Activated T-cell treated with anti-CD3 and anti-CD28 coated beads for 4 hours (primary cell): ENCODE measurements around the gene ATP2A3.

Experiments used
- DNase-seq: peaks from one replicate; pipeline ENCODE4 v3.0.0-alpha.2; 2020

Gene ATP2A3

DNA sequence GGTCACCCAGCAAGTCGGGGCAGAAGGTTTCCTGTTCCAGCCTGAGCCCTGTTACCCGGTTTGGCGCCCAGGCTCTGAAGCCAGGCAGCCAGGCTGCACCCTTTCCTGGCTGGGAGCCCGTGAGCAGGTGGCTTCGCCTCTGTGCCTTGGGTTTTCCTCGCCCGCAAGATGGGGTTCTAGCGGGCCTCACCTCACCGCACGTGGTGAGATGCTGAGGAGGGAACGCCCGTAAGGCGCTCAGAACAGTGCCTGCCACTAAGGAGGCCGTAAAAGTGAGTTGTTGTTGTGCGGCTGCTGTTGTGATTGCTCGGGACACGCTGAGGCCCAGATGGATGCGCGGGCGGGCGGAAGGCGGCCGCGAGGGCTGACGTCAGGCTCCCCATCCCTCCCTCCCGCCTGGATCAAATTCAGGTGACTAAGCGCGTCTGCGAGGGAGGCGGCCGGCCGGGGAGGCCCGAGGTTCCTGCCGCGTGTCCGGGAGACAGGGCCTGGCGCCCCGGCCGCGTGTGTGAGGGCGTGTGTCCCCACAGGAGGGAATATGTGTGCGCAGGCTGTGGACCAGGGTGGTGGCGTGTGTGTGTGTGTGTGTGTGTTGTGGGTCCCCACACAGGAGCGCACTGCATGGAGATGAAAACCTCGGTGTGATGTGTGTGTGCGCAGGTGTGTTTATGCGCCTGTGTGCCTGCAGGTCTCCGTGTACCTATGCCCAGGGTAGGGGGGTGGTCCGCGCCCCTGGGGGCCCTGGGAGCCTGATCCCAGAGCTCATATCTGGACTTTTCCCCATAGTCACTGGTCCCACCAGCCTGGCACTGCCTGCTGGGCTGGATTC, 75.7 kb downstream of the ATP2A3 start:
- DNase-seq, result no peak

DNA sequence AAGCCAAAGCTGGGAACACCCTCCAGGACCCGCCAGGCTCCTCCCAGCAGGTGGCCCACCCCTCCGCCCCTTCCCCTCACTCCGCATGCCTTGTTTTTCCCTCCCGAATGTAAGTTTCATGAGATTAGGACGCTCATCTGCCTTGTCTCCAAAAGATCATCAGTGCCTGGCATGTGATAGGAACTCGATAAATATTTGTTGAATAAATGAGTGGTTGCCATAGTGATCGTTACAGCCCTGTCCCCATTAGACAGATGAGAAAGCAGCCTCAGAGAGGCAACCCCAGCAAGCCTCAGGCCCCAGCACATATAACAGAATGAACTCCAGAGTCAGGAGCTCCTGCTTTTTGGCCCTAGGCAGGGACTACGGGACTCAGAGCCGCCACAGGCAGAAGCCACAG, 76.4 kb downstream of the ATP2A3 start:
- no peak for DNase-seq

GRCh38 chr17:3887394-3887793, 76.8 kb downstream of the ATP2A3 start:
- no peak for DNase-seq

GRCh38 chr17:3886776-3887175, 77.5 kb downstream of the ATP2A3 start:
- no peak for DNase-seq

- no peak for DNase-seq
Measured at GRCh38 chr17:3885970-3886369, 78.3 kb downstream of the ATP2A3 start.

GRCh38 chr17:3885271-3885670, 79.0 kb downstream of the ATP2A3 start:
- DNase-seq, result no peak

DNA sequence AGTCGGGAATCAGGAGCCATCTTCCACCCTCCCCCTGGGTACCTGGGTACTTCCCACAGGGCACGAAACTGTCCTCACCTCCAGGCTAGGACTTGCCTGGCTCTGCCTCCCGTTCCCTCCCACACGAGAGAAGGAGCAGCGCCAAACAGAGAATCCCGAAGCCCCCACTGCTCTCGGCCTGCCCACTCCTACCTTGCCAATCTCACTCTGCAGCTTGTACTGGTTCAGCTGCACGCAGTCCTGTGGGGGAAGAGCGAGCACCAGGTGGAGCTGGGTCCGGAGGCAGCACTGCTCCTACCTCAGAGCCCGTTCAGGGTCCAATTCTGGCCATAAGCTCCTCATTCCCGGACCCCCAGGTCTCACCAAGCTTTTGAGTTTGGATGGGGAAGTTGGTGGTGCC, 80.0 kb downstream of the ATP2A3 start:
- no peak for DNase-seq

DNA sequence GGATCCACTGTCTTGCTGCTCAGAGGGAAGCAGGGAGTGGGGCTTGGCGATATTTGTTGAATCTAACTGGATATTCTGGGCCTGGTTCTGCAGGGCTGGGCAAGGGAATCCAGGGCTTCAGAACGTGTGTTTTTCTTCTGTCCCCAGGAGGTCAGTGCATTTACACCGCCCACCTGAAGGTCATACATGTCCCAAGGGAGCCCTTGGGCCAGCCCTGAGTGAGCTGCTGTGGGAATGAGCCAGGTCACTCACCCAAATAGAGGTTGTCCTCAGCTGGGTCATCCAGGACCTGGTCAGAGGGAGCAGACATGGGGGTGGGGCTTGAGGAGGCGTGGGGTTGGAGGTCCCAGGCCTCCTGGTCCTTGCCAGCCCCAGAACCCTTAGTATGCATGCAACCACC, 82.0 kb downstream of the ATP2A3 start:
- DNase-seq, result no peak

GRCh38 chr17:3880983-3881382, 83.3 kb downstream of the ATP2A3 start:
- no peak for DNase-seq

DNA sequence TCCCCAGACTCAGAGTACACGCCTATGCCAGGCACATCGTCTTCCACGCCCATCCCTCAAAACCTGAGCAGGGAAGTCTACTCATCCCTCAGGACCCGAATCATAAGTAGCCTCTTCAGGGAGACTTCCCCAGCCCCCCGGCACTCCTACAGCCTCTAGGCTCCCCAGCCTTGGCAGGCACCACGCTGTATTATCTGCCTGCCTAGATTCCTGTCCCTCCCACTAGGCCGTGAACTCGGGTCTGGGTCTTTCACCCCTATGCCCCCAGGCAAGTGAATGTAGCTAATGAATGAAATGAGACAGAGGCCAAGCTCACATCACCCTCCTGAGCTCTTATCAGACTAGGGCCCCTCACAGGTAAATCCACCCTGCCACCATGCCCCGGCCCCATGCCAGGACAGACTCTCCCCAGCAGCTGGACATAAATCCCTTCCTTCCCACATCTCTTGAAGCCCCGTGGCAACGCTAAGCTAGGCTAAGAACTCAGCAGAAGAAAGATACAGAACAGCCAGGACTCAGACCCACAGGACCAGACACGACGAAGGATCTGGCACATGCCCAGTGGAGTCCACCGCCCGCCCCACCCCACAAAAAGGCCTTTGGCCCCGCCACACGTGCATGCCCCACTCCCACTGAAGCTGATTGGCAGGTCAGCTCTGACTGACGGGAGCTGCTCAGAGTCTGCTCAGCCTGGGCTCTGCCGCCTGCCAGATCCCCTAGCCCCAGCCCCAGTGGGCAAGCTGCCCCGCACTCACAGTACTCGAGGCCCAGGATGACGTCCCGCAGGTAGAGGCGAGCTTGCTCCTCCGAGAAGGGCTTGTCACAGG, 84.4 kb downstream of the ATP2A3 start:
- DNase-seq, result no peak

DNA sequence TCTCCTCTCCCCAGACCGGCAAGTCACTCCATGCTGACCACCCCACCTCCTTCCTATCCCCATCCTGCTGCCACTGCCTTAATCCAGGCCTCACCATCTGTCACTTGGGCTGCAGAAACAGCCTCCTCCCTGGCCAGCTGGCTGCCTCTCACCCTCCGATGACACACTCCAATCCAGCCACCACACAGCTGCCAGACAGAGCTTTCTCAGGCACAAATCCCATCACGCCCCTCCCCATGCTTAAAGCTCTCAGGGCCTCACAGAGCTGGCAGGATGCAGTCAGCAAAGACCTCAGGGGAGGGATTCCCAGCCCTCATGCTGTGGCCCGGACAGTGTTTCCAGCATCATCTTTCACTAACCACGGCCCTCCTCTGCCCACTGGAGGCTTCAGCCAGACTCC, 85.1 kb downstream of the ATP2A3 start:
- no peak for DNase-seq

- no peak for DNase-seq
Measured at GRCh38 chr17:3877220-3877619, 87.0 kb downstream of the ATP2A3 start.

GRCh38 chr17:3875317-3875716, 88.9 kb downstream of the ATP2A3 start:
- no peak for DNase-seq
